Thyroid gland (tissue), 4 donors: ENCODE measurements around the gene BTF3.

Source experiments
- POLR2A ChIP-seq, 2 donors: fragments of 450-650 bp; IDR thresholded peaks; one replicate each; pipeline ENCODE4 v1.6.1; 2017; ENCODE audit warnings: antibody characterized with exemption in 2 of 2, mild to moderate bottlenecking in 2 of 2, moderate library complexity in 1 of 2
- TF ChIP-seq, protein P1 (sequence below), 6 experiments: fragments of 200-600 bp in 3 of 6; fragments of 450-650 bp in 3 of 6; sonication (generic) in 3 of 6; IDR thresholded peaks; one replicate each; pipeline ENCODE4 v1.5.1; 2016 to 2019; ENCODE audit warnings: antibody characterized with exemption in 6 of 6, mild to moderate bottlenecking in 2 of 6, inconsistent platforms in 1 of 6, moderate library complexity in 1 of 6

DNA sequence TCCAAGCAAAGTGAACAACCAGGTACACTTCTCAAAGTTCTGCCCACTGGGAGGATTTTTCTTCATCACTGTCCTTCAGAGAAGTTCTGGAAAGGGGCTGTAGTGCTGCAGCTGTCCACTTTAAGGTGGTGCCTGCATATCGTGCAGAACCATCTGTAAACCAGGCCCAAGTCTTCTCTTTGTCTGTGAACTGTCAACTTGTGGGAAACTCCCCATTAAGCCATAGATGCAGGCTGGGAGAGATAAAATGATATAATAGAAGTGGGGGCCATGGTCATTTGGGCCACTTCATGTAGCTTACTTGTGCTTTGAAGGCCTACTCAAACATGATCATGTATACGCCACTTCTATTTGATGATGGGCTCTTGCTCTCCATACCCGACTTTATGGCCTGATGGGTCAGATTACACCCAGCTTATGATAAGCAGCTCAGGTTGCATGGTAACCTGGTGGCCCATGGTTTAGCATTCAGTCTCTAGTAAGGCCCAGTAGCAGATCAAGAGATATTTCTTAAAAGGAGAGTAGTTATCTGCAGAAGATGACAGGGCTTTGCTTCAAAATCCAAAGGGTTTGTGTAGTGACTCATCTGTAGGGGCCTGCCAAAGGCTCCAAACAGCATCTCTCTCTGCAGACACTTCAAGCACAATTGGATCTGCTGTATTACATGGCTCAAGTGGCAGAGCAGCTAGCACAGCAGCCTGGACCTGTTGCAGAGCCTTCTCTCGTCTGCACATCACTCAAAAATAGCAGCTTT, 15.7 kb upstream of the BTF3 start:
- TF ChIP-seq, protein P1, sequence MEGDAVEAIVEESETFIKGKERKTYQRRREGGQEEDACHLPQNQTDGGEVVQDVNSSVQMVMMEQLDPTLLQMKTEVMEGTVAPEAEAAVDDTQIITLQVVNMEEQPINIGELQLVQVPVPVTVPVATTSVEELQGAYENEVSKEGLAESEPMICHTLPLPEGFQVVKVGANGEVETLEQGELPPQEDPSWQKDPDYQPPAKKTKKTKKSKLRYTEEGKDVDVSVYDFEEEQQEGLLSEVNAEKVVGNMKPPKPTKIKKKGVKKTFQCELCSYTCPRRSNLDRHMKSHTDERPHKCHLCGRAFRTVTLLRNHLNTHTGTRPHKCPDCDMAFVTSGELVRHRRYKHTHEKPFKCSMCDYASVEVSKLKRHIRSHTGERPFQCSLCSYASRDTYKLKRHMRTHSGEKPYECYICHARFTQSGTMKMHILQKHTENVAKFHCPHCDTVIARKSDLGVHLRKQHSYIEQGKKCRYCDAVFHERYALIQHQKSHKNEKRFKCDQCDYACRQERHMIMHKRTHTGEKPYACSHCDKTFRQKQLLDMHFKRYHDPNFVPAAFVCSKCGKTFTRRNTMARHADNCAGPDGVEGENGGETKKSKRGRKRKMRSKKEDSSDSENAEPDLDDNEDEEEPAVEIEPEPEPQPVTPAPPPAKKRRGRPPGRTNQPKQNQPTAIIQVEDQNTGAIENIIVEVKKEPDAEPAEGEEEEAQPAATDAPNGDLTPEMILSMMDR (IDR thresholded peaks at IDR 0.05) = no peak
- TF ChIP-seq POLR2A (IDR thresholded peaks at IDR 0.05) = no peak
